H7 (cell line): ENCODE results near the gene DLST. TPM values are rescaled to one million over a fixed set of nuclear protein-coding genes. Genes with fewer than 3 reads are reported as not detected.

Experiments
- DNase-seq: peaks from one replicate; pipeline ENCODE4 v3.0.0; 2012
- H3K27me3 ChIP-seq: 2 replicates; pipeline ENCODE4 v1.6.0; 2011; ENCODE audit warnings: mild to moderate bottlenecking, low read length; ENCODE audit not compliant: control insufficient read depth, insufficient read depth
- H3K36me3 ChIP-seq: replicated peaks from 2 replicates; pipeline ENCODE4 v1.5.1; 2011; ENCODE audit warnings: low read length; ENCODE audit not compliant: control insufficient read depth, insufficient read depth
- H3K4me3 ChIP-seq: 2 replicates; pipeline ENCODE4 v1.5.1; 2011; ENCODE audit warnings: low read depth, mild to moderate bottlenecking, control low read depth, low read length, moderate library complexity; ENCODE audit not compliant: insufficient read depth
- total RNA-seq: library from RNA; depleted of rRNA; stranded (reverse); fragments of >200 nt; shearing (Covaris generic); gene quantifications from 2 replicates; pipeline ENCODE4 v1.2.3, GENCODE V29; 2014

Gene DLST
- total RNA-seq, 1 experiment from 2014 or later: 71.0 TPM

GRCh38 chr14:74942181-74942580 is 60.5 kb downstream of the DLST start:
- DNase-seq: peak; percentile 56
- no peak overlapping the region for H3K4me3 ChIP-seq
- no peaks in the 10 kb centered on the region for H3K27me3 ChIP-seq
- no peaks in the 10 kb centered on the region for H3K36me3 ChIP-seq

- Histone ChIP-seq H3K36me3 (no peaks in the 10 kb centered on the region), H3K27me3 (no peaks in the 10 kb centered on the region), H3K4me3 (no peak overlapping the region)
- DNase-seq: peak; percentile 66
Measured at GRCh38 chr14:74942608-74943007, 60.9 kb downstream of the DLST start.

DNA sequence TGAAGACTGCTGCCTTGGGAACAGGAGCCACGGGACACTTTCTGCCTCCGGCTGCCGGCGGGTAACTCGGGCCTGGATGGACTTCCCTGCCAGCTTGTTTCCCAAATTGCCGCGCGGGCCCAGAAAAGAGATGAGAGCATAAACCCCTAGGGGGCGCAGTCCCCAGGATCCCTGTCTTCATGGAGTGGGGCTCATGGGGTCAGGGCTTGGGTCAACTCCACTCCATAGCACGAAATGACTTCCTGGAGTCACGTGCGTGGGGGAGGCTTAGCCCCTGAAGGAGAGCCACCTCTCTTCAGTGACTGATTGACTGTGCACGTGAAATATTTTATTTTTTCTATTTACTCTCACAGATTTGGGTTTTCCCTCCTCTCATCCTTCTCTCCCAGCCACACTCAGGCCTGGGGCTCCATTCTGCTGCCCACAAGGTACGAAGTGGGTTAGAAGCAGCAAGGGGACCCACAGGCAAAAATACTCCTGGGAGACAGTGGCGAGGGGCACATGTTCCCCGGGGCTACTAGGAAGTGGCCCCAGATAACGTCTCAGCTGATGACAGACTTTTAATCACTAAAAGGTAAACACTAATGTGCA is 63.6 kb downstream of the DLST start:
- no peak overlapping the region for H3K4me3 ChIP-seq
- peak; percentile 94 for DNase-seq
- H3K27me3 ChIP-seq: no peaks in the 10 kb centered on the region
- no peaks in the 10 kb centered on the region for H3K36me3 ChIP-seq

DNA sequence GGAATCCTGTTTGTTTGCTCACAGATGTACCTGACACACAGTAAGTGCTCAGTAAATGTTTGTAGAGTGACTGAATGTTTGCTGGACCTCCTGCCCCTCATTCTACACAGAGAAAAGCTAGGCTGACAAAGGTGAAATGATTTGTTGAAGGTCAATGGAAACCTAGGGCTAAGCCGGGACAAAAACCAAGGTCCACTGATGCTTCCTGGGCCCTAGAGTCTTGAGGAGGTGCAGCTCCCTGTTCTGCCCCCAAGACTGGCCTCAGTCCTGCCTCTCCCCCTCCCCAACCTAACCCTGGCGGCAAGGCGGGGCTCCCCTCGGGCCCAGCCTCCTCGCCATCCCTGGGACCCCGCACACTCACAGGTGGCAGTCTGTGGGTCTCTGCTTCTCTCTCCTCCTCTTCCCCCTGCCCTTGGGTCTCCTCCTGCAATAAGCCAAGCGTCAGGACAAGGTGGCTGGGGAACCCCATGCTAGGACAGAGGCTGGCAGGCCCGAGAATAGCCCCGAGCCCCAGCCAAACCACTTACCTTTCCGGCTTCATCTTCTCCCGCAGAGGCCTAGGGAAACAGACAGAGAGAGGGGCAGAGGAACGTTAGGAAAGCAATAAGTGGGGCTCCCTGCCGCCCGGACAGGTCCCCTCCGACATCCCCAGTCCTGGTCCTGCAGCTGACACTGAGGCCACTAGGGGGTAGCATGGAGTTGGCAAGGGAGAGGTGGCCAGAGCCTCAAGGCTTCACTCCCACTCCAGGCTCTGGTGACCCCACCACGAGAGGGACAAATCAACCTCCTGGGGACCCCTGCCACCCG is 64.3 kb downstream of the DLST start:
- DNase-seq: peak; percentile 98
- Histone ChIP-seq H3K36me3 (no peaks in the 10 kb centered on the region), H3K27me3 (no peaks in the 10 kb centered on the region), H3K4me3 (no peak overlapping the region)

DNA sequence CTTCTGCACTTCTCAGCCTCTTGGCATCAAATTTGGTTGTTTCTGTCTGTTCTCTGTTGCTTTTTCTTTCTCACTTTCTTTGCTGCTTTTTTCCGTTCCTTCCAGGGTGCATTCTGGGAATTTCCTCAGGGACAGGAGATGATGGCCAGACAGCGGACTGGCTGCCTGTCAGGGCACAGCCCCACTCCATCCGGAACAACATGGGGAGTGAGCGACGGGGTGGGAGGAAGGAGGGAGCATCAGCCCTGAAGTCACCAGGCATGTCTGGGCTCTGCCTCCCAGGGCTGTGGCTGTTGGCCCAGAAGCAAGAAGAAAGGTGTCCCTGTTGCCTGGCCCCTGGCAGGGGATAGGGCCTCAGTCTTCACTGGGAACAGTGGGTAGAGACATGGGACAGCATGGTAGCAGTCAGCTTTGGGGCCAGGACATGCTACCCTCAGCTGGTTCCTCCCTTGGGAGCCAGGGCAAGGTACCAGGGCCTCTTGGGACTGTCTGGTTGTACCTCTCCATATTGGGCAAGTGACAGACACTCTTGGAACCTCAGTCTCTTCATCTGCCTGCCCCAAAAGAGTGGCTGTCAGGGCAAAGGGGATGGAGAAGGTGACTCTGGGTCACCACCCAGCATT is 65.1 kb downstream of the DLST start:
- Histone ChIP-seq H3K36me3 (no peaks in the 10 kb centered on the region), H3K4me3 (no peak overlapping the region), H3K27me3 (no peaks in the 10 kb centered on the region)
- DNase-seq: no peak

GRCh38 chr14:74947353-74948227 is 65.9 kb downstream of the DLST start:
- Histone ChIP-seq H3K4me3 (no peak overlapping the region), H3K27me3 (no peaks in the 10 kb centered on the region), H3K36me3 (no peaks in the 10 kb centered on the region)
- no peak for DNase-seq

DNA sequence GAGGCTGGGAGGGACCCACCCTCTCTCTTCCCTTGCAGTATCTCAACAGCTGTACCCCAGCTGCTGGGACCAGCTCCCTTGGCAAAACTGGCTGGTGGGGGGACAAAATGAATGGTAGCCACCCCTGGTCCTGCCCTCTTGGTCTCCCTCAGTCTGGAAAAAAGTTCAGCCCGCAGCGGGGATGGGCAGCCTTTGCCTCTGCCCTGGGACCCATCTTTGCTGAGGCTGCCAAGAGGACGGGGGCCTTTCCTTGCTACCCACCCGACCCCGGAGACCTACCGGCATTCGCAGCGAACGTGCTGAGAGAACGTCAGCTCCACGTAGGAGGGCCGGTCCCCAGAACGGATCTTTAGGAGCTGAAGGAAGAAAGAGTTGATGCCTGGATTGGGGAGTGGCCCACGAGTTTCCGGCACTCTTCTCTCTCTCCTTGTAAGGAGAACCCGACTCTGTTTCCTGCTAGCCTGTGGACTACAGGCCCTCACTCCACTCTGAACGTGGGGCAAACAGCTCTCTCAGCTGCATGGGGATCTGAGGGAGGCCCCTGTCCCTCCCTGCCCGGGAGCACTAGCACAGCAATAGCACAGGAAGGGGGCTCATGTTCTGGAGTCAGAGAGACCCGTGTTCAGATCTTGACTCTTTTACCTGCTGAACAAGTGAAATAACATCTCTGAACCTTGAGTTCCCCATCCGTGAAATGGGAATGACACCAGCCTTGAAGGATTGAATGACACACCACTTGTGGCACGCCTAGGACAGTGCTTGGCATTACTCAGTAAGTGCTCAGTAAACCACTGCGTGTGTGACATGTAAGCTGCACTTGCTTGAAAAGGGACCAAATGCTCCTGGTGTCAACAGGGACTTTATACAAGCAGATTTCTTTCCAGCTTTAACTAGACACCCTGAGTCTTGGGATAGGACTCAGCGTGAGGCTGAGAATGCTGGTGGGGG is 66.8 kb downstream of the DLST start:
- peak; percentile 36 for DNase-seq
- H3K4me3 ChIP-seq: no peak overlapping the region
- H3K27me3 ChIP-seq: no peaks in the 10 kb centered on the region
- H3K36me3 ChIP-seq: no peaks in the 10 kb centered on the region

DNA sequence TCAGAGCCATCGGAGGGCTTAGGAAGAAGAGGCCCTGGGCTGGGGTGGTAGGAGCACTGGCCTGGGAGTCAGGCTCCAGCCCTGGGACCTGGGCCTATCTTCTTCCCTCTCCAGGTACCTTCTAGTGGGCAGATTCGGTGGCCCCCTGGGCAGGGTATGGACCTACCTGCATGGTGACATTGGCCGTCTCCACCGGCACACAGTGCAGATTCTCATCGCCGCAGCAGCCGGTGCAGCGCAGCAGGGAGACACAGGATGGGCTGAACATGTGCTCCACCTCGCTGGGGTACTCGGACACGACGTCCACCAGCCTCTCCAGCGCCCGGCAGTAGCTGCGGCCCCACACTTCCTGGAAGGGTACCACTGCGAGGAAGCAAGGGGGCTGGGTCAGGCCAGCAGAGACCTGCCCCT is 67.5 kb downstream of the DLST start:
- Histone ChIP-seq H3K27me3 (no peaks in the 10 kb centered on the region), H3K4me3 (no peak overlapping the region), H3K36me3 (no peaks in the 10 kb centered on the region)
- no peak for DNase-seq

DNA sequence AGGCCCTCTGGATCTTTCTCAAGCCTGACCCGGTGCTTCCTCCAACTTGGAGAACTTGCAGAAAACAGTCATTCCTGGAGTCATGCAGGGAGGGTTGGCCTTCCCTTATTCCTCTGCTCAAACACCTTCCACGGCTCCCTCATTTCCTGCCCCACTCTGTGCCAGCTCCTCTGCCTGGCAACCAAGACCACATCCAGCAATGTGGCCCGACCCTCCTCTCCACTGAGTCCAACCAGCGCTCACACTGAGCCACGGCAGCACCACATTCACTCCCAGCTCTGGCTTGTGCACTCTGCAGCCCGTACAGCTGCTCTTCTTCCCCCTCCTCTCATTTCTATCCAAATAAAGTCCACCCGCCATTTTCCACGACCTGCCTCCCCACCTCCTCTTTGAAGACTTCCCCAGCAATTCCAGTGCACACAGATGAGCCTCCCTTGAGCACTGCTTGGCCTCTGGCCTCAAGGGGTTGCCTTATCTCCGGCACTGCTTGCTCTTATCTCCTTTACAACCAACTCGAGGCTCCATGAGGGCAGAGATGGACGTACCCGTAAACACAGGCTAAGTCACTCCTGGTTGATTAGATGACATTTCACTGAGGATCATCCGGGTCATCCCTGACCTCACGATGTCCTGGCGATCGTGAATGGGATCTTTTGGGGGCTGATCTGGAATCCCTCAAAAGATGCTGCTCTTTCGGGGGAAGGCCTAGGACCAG is 68.3 kb downstream of the DLST start:
- no peak for DNase-seq
- Histone ChIP-seq H3K4me3 (no peak overlapping the region), H3K27me3 (peaks cover 4% of the 10 kb centered on the region; the same call in 1 of the 2 replicates), H3K36me3 (no peaks in the 10 kb centered on the region)

DNA sequence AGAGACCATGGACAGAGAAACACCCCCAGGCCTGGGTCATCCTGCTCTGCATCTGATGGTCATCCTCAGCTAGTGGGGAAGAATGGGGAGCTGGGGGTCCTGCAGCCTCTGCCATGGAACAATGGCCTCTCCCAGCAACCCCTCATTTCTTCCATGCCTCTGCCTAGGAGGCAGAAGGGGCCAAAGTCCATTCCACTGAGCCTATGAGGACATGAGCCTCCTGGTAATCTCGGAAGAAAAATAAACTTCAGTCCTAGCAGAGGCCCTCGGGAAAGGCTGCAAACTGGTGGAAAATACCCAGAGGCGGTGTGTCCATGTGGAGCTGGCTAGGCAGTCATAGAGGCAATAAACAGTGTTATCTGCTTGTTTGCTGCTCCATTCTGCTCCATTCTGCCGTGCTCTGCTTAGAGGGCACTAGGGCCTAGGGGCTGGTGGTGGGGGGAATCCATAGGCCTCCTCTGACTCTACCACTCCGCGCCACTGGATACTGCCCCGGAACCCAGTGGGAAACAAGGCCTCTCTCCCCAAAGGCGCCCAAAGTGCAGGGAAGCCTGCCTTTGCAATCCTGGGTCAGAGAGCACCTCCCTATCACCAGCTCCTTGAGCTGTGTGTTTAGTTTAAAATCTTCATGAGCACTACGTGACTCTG is 69.2 kb downstream of the DLST start:
- H3K27me3 ChIP-seq: peaks cover 9% of the 10 kb centered on the region
- no peak overlapping the region for H3K4me3 ChIP-seq
- DNase-seq: no peak
- H3K36me3 ChIP-seq: no peaks in the 10 kb centered on the region

DNA sequence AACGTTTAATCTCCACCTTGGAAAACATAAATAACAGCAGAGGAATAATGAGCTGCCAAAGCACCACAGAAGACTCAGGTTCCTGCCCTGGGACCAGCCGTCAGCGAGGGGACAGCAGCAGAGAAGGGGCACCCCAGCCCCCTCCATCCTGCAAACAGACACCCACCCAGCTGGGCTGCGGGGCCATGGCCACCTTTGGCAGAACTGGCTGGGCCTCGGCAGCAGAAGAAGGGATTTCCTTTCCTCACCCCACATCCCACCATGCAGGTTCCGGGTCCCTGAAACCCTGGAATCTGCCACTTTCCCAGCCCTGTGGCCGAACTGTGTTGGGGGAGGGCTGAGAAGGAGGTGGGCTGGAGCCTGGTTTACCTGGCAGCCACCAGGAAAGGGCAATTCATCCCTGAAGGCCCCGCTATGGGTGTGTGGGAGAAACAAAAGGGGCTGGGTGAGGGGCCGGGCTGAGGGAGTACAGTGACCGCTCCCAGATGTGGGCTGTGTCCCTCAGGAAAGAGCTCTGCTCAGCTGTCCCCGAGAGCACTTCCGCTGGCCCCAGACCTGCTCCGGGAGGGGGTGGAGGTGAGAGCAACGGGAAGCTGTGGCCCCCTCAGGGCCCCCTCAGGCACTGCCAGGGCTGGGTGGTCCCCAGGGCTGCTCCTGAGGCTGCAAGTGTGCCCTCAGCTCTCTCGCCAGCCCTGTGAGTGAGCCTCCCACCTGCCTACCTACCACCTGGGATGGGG is 69.9 kb downstream of the DLST start:
- H3K4me3 ChIP-seq: no peak overlapping the region
- no peaks in the 10 kb centered on the region for H3K36me3 ChIP-seq
- DNase-seq: peak; percentile 59
- peaks cover 12% of the 10 kb centered on the region for H3K27me3 ChIP-seq

GRCh38 chr14:74952180-74952665 is 70.5 kb downstream of the DLST start:
- DNase-seq: no peak
- H3K4me3 ChIP-seq: no peak overlapping the region
- peaks cover 12% of the 10 kb centered on the region for H3K27me3 ChIP-seq

More at GRCh38 chr14:74952180-74952665, 70.5 kb downstream of the DLST start:
- H3K36me3 ChIP-seq: no peaks in the 10 kb centered on the region
